GM19238 (cell line): ENCODE measurements around the gene IL16.

ENCODE experiments used
- DNase-seq: peaks from one replicate; pipeline ENCODE4 v3.0.0; 2011; ENCODE audit warnings: low spot score; ENCODE audit not compliant: insufficient read length

IL16 gene

DNA sequence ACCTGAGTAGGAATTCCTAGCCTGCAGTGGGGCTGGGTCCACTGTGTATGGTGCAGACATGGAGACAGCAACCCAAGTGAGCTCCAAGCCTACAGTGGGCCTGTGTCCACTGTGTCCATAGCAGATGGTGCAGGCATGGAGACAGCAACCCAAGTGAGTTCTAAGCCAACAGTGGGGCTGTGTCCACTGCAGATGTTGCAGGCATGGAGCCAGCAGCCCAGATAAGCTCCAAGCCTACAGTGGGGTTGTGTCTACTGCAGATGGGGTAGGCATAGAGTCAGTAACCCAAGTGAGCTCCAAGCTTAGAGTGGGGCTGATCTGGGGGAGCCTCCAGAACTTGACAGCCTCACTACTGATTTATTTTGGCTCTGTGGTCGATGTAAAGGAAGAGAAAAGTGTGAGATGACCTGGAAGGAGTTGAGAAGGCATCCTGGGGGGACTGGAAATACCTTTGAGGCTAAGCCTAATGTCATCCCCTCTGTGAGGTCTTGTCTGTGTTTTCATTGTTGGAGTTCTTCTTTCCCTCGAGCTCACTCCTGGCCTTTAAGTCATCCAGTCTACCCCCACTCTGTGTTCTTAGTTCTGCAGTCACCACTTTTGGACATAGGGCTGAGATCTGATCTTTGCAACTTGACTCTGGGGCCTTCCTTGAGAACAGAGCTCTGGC is 22.4 kb upstream of the IL16 start:
- DNase-seq: no peak

- no peak for DNase-seq
These were observed 21.8 kb upstream of the IL16 start for GRCh38 chr15:81174792-81175327.

DNA sequence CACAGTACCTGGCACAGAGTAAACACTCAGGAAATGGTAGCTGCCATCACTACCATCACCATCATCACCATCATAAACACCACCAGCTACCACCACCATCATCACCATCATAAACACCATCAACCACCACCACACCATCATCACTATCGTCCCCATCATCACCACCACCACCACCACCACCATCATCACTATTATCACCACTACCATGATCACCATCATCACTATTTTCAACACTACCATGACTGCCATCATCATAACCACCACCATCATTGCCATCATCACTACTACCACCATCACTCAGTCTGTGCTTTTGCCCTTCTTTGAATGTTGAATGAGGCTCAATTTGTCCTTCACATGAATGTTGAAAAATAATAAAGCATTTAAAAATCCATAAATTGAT is 21.2 kb upstream of the IL16 start:
- no peak for DNase-seq

DNA sequence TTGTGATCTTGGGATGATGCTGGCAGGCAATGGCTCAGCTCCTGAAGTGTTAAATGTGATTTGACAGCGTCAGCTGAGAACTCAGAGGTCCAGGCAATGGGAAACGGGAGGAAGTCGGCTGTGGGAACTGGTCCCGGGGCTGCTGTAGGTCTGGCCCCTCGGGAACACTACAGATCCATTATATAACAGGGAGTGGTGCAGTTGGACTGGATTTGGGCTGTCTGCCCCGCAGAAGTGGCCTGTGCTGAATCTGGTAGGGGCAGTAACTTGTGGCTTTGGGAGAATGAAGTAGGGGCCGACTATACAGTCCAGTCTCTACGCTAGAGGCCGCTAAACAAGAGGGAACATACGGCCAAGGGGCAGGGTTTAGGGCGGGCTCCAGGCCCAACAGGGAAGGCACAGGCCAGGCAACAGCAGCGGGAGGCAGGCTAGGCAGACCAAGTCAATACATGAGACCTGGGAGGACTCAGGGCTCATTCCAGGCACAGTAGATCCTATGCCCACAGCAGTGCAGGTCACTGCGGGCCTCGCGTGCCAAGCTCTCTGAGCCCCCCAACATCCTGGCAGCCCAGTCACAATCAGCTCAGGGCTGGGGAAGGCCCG is 20.3 kb upstream of the IL16 start:
- DNase-seq: no peak

DNA sequence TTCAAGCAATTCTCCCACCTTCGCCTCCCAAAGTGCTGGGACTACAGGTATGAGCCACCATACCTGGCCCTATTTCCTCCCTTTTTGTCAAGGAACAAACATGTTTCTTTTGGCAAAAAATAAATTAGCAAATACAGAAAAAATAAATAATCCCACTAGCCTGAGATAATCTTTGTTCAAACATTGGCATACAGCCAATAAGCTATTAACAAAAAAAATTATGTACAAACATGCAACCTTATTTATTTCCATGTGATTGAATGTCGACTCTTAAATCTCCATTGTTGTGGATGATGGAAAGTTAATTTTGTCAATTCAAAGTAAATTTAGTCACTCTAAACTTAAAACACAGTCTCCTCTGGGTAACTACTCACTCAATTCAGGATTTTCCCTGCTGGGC is 18.3 kb upstream of the IL16 start:
- DNase-seq: no peak

DNA sequence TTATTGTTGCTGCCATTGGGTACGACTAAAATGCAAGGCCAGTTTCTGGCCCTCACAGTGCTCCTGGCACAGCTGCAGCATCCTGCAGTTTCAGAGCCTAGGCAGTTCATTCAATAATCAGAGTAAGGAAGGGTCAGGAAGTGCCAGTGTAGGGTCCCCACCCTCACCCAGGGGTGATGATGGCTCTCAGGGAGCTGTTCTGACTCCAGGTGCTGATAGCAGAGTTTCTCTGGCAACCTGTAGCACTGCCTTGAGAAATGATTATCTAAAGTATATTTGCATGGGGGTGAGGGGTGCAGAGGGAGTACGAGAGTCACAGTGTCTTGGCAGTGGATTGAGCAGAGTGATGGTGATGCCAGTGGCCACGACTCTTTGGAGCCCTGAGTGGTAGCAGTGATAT is 15.5 kb upstream of the IL16 start:
- DNase-seq: no peak

- no peak for DNase-seq
These were observed 14.5 kb upstream of the IL16 start for GRCh38 chr15:81182031-81182755.

DNA sequence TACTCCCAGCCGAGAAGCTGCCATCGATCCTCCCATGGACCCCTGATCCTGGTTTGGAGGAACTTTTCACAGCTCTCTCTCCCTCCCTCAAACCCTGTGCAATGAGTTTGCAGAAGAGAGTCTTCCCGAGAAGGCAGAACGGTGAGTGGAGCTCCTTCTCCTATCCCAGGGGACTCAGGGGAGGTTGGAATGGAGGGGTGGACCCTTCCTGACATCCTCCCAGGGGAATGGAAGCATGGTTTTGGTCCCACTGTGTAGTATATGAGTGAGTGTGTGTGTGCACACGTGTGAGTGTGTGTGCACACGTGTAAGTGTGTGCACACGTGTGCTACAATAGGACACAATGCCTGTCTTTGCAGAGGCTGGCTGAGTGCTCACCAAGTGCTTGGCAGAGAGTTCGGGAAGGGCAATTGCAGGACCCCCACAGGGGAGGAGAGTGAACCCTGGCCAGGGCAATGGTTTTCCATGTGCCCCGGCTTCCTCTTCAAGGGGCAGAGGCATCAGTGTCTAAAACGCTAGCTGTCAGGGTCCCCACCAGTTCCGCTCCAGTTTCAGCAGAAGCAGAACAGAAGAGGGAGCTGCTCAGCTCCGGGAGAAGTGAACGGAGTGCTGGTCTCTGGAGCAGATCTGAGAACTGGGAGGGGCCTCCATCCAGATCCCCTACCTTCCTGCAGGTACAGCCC is 13.8 kb upstream of the IL16 start:
- DNase-seq: no peak

GRCh38 chr15:81183439-81183775 is 13.3 kb upstream of the IL16 start:
- no peak for DNase-seq

- no peak for DNase-seq
These were observed 12.5 kb upstream of the IL16 start for GRCh38 chr15:81184188-81184587.

GRCh38 chr15:81185631-81186295 is 10.9 kb upstream of the IL16 start:
- DNase-seq: no peak

- no peak for DNase-seq
These were observed 8.3 kb upstream of the IL16 start for GRCh38 chr15:81188354-81188753.

- no peak for DNase-seq
These were observed 6.9 kb upstream of the IL16 start for GRCh38 chr15:81189583-81190283.

GRCh38 chr15:81190922-81191507 is 5.7 kb upstream of the IL16 start:
- DNase-seq: no peak

DNA sequence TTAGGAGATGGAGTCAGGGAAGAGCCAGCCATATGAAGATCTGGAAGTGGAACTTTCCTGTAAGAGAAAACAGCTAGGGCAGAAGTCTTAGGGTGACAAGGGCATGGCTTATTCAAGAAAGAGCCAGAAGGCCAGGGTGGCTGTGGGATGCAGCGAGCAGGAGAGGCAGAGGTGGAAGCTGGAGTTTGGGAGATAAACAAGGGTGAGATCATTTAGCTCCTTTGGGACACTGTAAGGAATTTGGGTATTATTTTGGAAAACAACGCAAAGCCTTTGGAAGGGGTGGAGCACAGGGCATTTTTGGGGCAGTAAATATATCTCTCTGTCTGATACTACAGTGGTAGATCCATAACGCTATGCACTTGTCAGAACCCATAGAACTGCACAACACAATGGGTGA is 5.0 kb upstream of the IL16 start:
- DNase-seq: no peak

GRCh38 chr15:81194723-81195122 is 2.0 kb upstream of the IL16 start:
- DNase-seq: no peak

DNA sequence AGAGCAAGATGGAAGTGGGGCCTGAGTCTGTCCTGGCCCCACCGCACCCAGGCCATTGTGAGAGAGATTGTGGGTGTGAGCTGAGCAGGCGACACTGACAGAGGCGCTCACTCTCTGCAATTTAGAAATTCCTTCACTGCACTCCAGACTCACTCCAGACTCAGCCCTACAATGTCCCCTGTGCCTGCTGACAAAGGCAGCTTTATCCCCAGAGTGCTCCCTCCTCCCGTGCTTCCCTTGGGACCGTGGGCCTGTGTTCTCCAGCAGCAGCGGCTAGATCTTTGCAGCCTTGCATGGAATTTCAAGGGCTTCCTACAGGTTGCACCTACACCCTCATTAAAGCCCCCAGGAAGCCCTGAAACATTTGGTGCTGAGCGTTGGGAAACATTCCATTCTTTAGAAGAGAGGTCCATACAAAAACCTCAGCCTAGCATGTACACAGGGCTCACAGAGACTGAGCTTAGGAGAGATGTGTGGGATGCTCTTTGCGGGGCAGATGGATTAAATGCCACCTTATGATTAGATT is 1.3 kb upstream of the IL16 start:
- no peak for DNase-seq

GRCh38 chr15:81197255-81197630 is 564 bp downstream of the IL16 start:
- DNase-seq: no peak

GRCh38 chr15:81197688-81198281 is 1.1 kb downstream of the IL16 start:
- DNase-seq: no peak
